K562 (cell line): ENCODE data around the gene NACC1. TPM values are rescaled to one million over a fixed set of nuclear protein-coding genes. Genes with fewer than 3 reads are reported as not detected.

Source experiments
- E2F4 ChIP-seq: sonication (generic); formaldehyde crosslinking; IDR thresholded peaks from 2 replicates; pipeline ENCODE4 v1.8.0; 2022; ENCODE audit warnings: mild to moderate bottlenecking, low read depth, missing genetic modification reagents
- FOSL1 ChIP-seq: fragments of 200-800 bp; sonication (Bioruptor generic); conservative IDR thresholded peaks from 2 replicates; pipeline ENCODE4 v1.6.1; 2016; ENCODE audit warnings: missing genetic modification characterization, missing compliant biosample characterization
- FOXO4 ChIP-seq: fragments of 450-650 bp; formaldehyde crosslinking; IDR thresholded peaks from 2 replicates; pipeline ENCODE4 v1.4.0; 2020; ENCODE audit warnings: mild to moderate bottlenecking, moderate library complexity
- HMG20A ChIP-seq: fragments of 450-650 bp; formaldehyde crosslinking; conservative IDR thresholded peaks from 2 replicates; pipeline ENCODE4 v1.4.0; 2020; ENCODE audit warnings: mild to moderate bottlenecking, mixed read lengths
- MTF1 ChIP-seq: fragments of 250-450 bp; sonication (Bioruptor Pico); IDR thresholded peaks from 2 replicates; pipeline ENCODE4 v1.9.0; 2021; ENCODE audit warnings: moderate library complexity, mild to moderate bottlenecking, inconsistent platforms, borderline replicate concordance
- NFATC3 ChIP-seq: fragments of 450-650 bp; IDR thresholded peaks from 2 replicates; pipeline ENCODE4 v1.6.1; 2017; ENCODE audit warnings: mild to moderate bottlenecking
- POLR2B ChIP-seq: fragments of 450-650 bp; IDR thresholded peaks from 2 replicates; pipeline ENCODE4 v1.6.1; 2018; ENCODE audit warnings: low read depth; ENCODE audit not compliant: partially characterized antibody
- SMARCA4 ChIP-seq: fragments of 450-650 bp; IDR thresholded peaks from 2 replicates; pipeline ENCODE4 v1.6.1; 2016
- SPI1 ChIP-seq: IDR thresholded peaks from 2 replicates; pipeline ENCODE4 v1.6.1; 2011; ENCODE audit warnings: low read depth, low read length, control low read depth, borderline replicate concordance
- SRSF3 ChIP-seq: fragments of 200-400 bp; formaldehyde crosslinking; IDR thresholded peaks from 2 replicates; pipeline ENCODE4 v1.6.1; 2016; ENCODE audit warnings: mild to moderate bottlenecking, low read length, moderate library complexity; ENCODE audit not compliant: insufficient read depth
- ZFP30 ChIP-seq: fragments of 250-450 bp; sonication (Bioruptor Pico); IDR thresholded peaks from 2 replicates; pipeline ENCODE4 v1.8.0; 2022; ENCODE audit warnings: moderate library complexity, mild to moderate bottlenecking, inconsistent platforms, borderline replicate concordance
- ZHX1 ChIP-seq: fragments of 150-350 bp; conservative IDR thresholded peaks from 2 replicates; pipeline ENCODE4 v1.6.1; 2014; ENCODE audit warnings: low read length
- polyA plus RNA-seq, 8 experiments: library from polyadenylated mRNA; depleted of rRNA in 4 of 8; stranded (reverse) in 5 of 8; unstranded in 3 of 8; fragments of >200 nt; fragmentation: Nextera tagmentation in 2 of 8; fragmentation: Illumina TruSeq in 1 of 8; extraction: Ambion mirVana in 2 of 8; extraction: Trizol in 1 of 8; gene quantifications; 2 replicates each; pipeline versions ENCODE4 v1.2.1 to v1.2.3, GENCODE V29; 2011 to 2014; ENCODE audit warnings: inconsistent platforms in 1 of 8, missing spikeins in 1 of 8
- total RNA-seq, 7 experiments: library from RNA; depleted of rRNA in 6 of 7; stranded (reverse); fragments of >200 nt in 6 of 7; fragmentation: Illumina TruSeq in 2 of 7; extraction: Trizol in 2 of 7; gene quantifications; 2 replicates each; pipeline versions ENCODE4 v1.2.1 to v1.2.3, GENCODE V29; 2011 to 2021; ENCODE audit warnings: low replicate concordance in 1 of 7
- TF ChIP-seq, protein P1 (sequence below): fragments of 250-450 bp; sonication (Bioruptor Pico); IDR thresholded peaks from 2 replicates; pipeline ENCODE4 v1.5.1; 2021; ENCODE audit warnings: mild to moderate bottlenecking
- TF ChIP-seq, protein P2 (sequence below): sonication (generic); formaldehyde crosslinking; IDR thresholded peaks from 2 replicates; pipeline ENCODE4 v1.8.0; 2023; ENCODE audit warnings: mild to moderate bottlenecking, missing genetic modification reagents

The NACC1 gene
- total and polyA plus RNA-seq, 9 of the 15 experiments (the other 6 are each of a cell fraction or from before 2014, with no cell fraction given), result 0.04 to 96.6 (median 25.8) TPM

- TF ChIP-seq FOSL1 (no peak), ZHX1 (no peak), SRSF3 (0 out of 2 replicates have a peak, but pooled peaks have one; percentile 18), ZFP30 (CRISPR knock-in tag) (no peak; the same call in 1 of the 2 replicates), SMARCA4 (no peak), POLR2B (peak; percentile 100), E2F4 (CRISPR knock-in tag) (no peak), HMG20A (no peak), SPI1 (no peak), FOXO4 (CRISPR knock-in tag) (no peak), MTF1 (CRISPR knock-in tag) (peak; percentile 53; the same call in 1 of the 2 replicates), NFATC3 (no peak)
- TF ChIP-seq, protein P1, sequence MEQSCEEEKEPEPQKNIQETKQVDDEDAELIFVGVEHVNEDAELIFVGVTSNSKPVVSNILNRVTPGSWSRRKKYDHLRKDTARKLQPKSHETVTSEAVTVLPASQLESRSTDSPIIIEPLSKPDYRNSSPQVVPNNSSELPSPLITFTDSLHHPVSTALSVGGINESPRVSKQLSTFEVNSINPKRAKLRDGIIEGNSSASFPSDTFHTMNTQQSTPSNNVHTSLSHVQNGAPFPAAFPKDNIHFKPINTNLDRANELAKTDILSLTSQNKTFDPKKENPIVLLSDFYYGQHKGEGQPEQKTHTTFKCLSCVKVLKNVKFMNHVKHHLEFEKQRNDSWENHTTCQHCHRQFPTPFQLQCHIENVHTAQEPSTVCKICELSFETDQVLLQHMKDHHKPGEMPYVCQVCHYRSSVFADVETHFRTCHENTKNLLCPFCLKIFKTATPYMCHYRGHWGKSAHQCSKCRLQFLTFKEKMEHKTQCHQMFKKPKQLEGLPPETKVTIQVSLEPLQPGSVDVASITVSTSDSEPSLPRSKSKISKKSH (CRISPR knock-in tag), result no peak
- TF ChIP-seq, protein P2, sequence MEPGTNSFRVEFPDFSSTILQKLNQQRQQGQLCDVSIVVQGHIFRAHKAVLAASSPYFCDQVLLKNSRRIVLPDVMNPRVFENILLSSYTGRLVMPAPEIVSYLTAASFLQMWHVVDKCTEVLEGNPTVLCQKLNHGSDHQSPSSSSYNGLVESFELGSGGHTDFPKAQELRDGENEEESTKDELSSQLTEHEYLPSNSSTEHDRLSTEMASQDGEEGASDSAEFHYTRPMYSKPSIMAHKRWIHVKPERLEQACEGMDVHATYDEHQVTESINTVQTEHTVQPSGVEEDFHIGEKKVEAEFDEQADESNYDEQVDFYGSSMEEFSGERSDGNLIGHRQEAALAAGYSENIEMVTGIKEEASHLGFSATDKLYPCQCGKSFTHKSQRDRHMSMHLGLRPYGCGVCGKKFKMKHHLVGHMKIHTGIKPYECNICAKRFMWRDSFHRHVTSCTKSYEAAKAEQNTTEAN (CRISPR knock-in tag), result peak; percentile 51
Observed at GRCh38 chr19:13152974-13153568, 35.0 kb downstream of the NACC1 start (continued).
